ENCODE data around the gene HNF1A.

The HNF1A gene

DNA sequence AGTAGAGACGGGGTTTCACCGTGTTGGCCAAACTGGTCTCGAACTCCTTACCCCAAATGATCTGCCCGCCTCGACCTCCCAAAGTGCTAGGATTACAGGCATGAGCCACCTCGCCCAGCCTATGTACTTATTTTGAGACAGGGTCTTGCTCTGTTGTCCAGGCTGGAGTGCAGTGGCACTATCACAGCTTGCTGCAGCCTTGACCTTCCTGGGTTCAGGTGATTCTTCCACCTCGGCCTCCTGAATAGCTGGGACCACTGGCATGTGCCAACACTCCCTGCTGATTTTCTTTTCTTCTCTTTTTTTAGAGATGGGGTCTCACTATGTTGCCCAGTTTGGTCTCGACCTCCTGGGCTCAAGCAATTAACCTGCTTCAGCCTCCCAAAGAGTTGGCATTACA, 14.0 kb upstream of the HNF1A start:
- ChIA-PET POLR2A (no interaction called here), CTCF (interaction anchor here (1.2 to 2.8 kb wide), 3 partner anchors 8 to 25 kb away, joined by 3 to 14 read pairs (median 3); no protein-coding TSS in a partner anchor)
- no peak for DNase-seq (ENCODE audit: extremely low spot score)
- TF ChIP-seq, protein P1, sequence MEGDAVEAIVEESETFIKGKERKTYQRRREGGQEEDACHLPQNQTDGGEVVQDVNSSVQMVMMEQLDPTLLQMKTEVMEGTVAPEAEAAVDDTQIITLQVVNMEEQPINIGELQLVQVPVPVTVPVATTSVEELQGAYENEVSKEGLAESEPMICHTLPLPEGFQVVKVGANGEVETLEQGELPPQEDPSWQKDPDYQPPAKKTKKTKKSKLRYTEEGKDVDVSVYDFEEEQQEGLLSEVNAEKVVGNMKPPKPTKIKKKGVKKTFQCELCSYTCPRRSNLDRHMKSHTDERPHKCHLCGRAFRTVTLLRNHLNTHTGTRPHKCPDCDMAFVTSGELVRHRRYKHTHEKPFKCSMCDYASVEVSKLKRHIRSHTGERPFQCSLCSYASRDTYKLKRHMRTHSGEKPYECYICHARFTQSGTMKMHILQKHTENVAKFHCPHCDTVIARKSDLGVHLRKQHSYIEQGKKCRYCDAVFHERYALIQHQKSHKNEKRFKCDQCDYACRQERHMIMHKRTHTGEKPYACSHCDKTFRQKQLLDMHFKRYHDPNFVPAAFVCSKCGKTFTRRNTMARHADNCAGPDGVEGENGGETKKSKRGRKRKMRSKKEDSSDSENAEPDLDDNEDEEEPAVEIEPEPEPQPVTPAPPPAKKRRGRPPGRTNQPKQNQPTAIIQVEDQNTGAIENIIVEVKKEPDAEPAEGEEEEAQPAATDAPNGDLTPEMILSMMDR (IDR thresholded peaks at IDR 0.05; ENCODE audit: control extremely low read depth, extremely low read depth, low read depth, missing control alignments), result no peak

GRCh38 chr12:120965534-120966091, 12.7 kb upstream of the HNF1A start:
- TF ChIP-seq, protein P1 (IDR thresholded peaks at IDR 0.05; ENCODE audit: control extremely low read depth, extremely low read depth, low read depth, missing control alignments), result no peak
- CTCF ChIA-PET, result interaction anchor here (1.6 kb wide), 1 partner anchor 316 kb away, joined by 5 read pairs; no protein-coding TSS in a partner anchor

DNA sequence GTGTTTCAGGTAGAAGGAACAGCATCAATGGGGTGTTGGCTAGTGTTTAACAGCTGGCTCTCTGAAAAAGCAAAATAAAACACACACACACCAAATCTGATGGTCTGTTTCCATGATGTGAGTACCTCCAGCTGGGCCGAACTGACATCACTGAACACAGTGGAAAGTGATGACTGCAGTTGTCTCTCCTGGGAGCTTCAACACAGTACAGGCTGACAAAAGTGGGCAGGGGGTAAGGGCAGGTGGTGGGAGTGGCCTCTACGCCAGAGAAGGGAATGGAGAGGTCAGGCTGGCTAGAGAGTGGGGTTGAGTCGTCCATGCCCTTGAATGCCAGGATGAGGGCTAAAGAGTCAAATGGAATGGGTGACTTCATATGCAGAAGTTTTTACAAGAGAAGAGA, 8.0 kb upstream of the HNF1A start:
- ChIA-PET CTCF (interaction anchor here (0.7 to 4.3 kb wide), 4 partner anchors 10 to 388 kb away, joined by 3 to 70 read pairs (median 30); partner anchors contain the start of gene POP5), POLR2A (no interaction called here)
- DNase-seq (ENCODE audit: extremely low spot score), result no peak
- TF ChIP-seq, protein P1 (IDR thresholded peaks at IDR 0.05; ENCODE audit: control extremely low read depth, extremely low read depth, low read depth, missing control alignments), result no peak

More at GRCh38 chr12:120965534-120966091, 12.7 kb upstream of the HNF1A start:
- DNase-seq (ENCODE audit: extremely low spot score), result no peak
- POLR2A ChIA-PET, result no interaction called here

DNA sequence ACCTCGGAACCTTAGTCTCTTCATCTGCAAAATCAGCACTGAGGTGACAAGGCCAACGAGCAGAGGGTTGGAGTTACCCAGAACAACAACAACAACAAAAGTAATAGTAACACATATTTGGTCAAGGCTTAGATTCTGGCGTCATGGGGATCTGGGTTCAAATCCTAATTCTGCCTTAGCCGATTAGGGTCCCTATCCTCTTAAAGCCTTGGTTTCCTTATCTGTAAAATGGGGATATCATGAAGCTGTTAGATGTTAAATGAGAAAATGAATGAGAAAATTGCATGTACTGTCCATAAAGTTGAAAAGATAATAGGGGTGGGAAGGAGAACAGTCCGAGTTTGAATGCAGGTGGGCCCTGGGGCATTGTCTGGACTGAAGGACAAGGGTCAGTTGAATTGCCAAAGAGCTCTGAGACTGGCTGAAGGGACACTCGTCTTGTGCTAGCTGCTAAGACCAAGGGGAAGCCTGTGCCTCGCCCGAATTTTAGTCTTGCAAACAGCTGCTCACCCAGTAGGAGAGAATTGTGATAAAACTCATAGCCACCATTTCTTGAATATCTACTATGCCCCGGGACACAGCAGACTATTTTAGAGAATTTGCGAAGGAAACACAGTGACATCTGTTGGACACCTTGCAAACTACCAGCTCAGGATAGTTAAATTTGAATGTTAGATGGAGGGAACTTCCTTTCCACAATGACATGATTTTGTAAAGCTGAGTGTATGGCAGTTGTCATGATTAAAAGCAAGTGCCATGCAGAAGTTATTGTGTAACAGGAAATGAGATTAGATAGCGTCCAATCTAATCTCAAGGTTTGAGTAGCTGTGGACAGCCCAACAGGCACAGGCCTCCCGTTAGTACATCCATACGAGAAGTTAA, 6.8 kb upstream of the HNF1A start:
- TF ChIP-seq, protein P1 (IDR thresholded peaks at IDR 0.05; ENCODE audit: control extremely low read depth, extremely low read depth, low read depth, missing control alignments), result peak; percentile 73
- CTCF ChIA-PET, result interaction anchor here (0.6 to 4.3 kb wide), 78 partner anchors 8 to 614 kb away, joined by 3 to 70 read pairs (median 4); partner anchors contain the start of genes ACADS, MLEC, POP5 and SPPL3
- peak; percentile 80 for DNase-seq (ENCODE audit: extremely low spot score)
- POLR2A ChIA-PET, result no interaction called here

GRCh38 chr12:120972870-120973543, 5.3 kb upstream of the HNF1A start:
- no peak for DNase-seq (ENCODE audit: extremely low spot score)
- TF ChIP-seq, protein P1 (IDR thresholded peaks at IDR 0.05; ENCODE audit: control extremely low read depth, extremely low read depth, low read depth, missing control alignments), result no peak
- ChIA-PET POLR2A (no interaction called here), CTCF (interaction anchor here (0.7 to 4.3 kb wide), 36 partner anchors 9 to 616 kb away, joined by 3 to 70 read pairs (median 7); partner anchors contain the start of genes POP5, SPPL3 and UNC119B)

Measured in GM10248 (cell line).